CD4-positive, alpha-beta T cell (primary cell): ENCODE data around the gene WWOX. TPM values are rescaled to one million over a fixed set of nuclear protein-coding genes. Genes with fewer than 3 reads are reported as not detected.
A peak's percentile ranks its signal among the peaks of the same experiment; 100 is the strongest.

ENCODE experiments used
- ATAC-seq: fragments of 200-7000 bp; cut with Tn5 transposase; one replicate; pipeline ENCODE4 v1.10.0; 2022; ENCODE audit warnings: mild to moderate bottlenecking; ENCODE audit not compliant: poor library complexity
- CTCF ChIA-PET: fragments of 350-600 bp; sonication (Branson Sonifier 250); formaldehyde crosslinking; loops from one replicate; lab custom pipeline; 2021; ENCODE audit warnings: antibody characterized with exemption, inconsistent platforms; lab: Charles Lee
- POLR2A ChIA-PET: fragments of 350-600 bp; sonication (Branson Sonifier 250); formaldehyde crosslinking; loops from one replicate; lab custom pipeline; 2021; ENCODE audit warnings: antibody characterized with exemption, inconsistent platforms; lab: Charles Lee
- DNase-seq, 14 experiments: peaks; one replicate each; pipeline ENCODE4 v3.0.0-alpha.2; 2013 to 2020; ENCODE audit warnings: mixed read lengths in 2 of 14
- H3K27ac ChIP-seq, 2 donors: one replicate each; pipeline versions ENCODE4 v1.5.1 to v1.7.0; 2013; ENCODE audit warnings: low read length in 2 of 2, low read depth in 1 of 2, mild to moderate bottlenecking in 1 of 2
- H3K27me3 ChIP-seq, 2 experiments: 1 replicate in 1 of 2; 2 replicates in 1 of 2; pipeline versions ENCODE4 v1.6.1 to v1.7.0; 2013; ENCODE audit warnings: low read length in 2 of 2, control low read depth in 1 of 2, mild to moderate bottlenecking in 1 of 2, moderate library complexity in 1 of 2; ENCODE audit not compliant: insufficient read depth in 2 of 2, control insufficient read depth in 1 of 2
- H3K36me3 ChIP-seq: one replicate; pipeline ENCODE4 v1.6.1; 2013; ENCODE audit warnings: low read length, control low read depth; ENCODE audit not compliant: insufficient read depth
- H3K4me1 ChIP-seq: one replicate; pipeline ENCODE4 v1.6.1; 2013; ENCODE audit warnings: low read length, control low read depth; ENCODE audit not compliant: insufficient read depth
- H3K4me3 ChIP-seq: one replicate; pipeline ENCODE4 v1.5.1; 2013; ENCODE audit warnings: mild to moderate bottlenecking, low read length, moderate library complexity
- H3K9me3 ChIP-seq, 2 experiments: 1 replicate in 1 of 2; 2 replicates in 1 of 2; pipeline versions ENCODE4 v1.6.1 to v1.7.0; 2013; ENCODE audit warnings: low read length in 2 of 2, mild to moderate bottlenecking in 2 of 2, control low read depth in 1 of 2, moderate library complexity in 1 of 2; ENCODE audit not compliant: control insufficient read depth in 1 of 2, insufficient read depth in 1 of 2
- H3K27ac Mint-ChIP-seq: one replicate; pipeline ENCODE4 v1.8.0; 2020; ENCODE audit warnings: mixed read lengths
- H3K27me3 Mint-ChIP-seq: one replicate; pipeline ENCODE4 v1.8.0; 2021; ENCODE audit warnings: mixed read lengths
- H3K36me3 Mint-ChIP-seq: one replicate; pipeline ENCODE4 v1.8.0; 2021; ENCODE audit warnings: low read depth, mixed read lengths
- H3K4me1 Mint-ChIP-seq: one replicate; pipeline ENCODE4 v1.8.0; 2021; ENCODE audit warnings: low read depth, mixed read lengths
- H3K4me3 Mint-ChIP-seq: one replicate; pipeline ENCODE4 v1.8.0; 2020; ENCODE audit warnings: mild to moderate bottlenecking, mixed read lengths
- H3K9me3 Mint-ChIP-seq: one replicate; pipeline ENCODE4 v1.8.0; 2020; ENCODE audit warnings: mixed read lengths
- CTCF ChIP-seq: fragments of 200-600 bp; IDR thresholded peaks from one replicate; pipeline ENCODE4 v1.8.0; 2022; ENCODE audit warnings: antibody characterized with exemption, mild to moderate bottlenecking
- intact Hi-C, 2 experiments: fragments of 100-400 bp; cut with DNase I in 1 of 2; cut with micrococcal nuclease in 1 of 2; formaldehyde crosslinking; loops; one replicate each; pipeline versions ENCODE4 v1.15.1 to v1.9.0; 2023 to 2025; cut with DNase I, micrococcal nuclease
- total RNA-seq, 174 experiments: library from RNA in 2 of 174; stranded (reverse) in 2 of 174; gene quantifications; one replicate each; pipeline ENCODE4 v1.2.3 and lab custom pipeline; 2021 to 2026

WWOX gene
- total RNA-seq, 2 experiments from 2014 or later, result 19.3 to 21.7 TPM

- Mint-ChIP-seq H3K9me3 (no peaks in the 10 kb centered on the region), H3K4me1 (no peaks in the 10 kb centered on the region), H3K27me3 (no peaks in the 10 kb centered on the region), H3K4me3 (no peak overlapping the region), H3K27ac (no peak overlapping the region), H3K36me3 (no peaks in the 10 kb centered on the region)
- ChIA-PET CTCF (interaction anchor here (0.8 kb wide), 1 partner anchor 12 kb away, joined by 3 read pairs; no protein-coding TSS in a partner anchor), POLR2A (no interaction called here)
- no peaks in the 10 kb centered on the region for H3K4me1 ChIP-seq
- ATAC-seq (no peak), DNase-seq (peak in 1 of 14 experiments; percentile 13)
- intact Hi-C loops, result no loop called here
- no peaks in the 10 kb centered on the region for H3K36me3 ChIP-seq
- no peak for TF ChIP-seq CTCF
- no peak overlapping the region for H3K27ac ChIP-seq
- H3K4me3 ChIP-seq, result no peak overlapping the region
- no peaks in the 10 kb centered on the region for H3K27me3 ChIP-seq
- H3K9me3 ChIP-seq, result no peaks in the 10 kb centered on the region
Measured at GRCh38 chr16:78576941-78577340, 477.5 kb downstream of the WWOX start.

GRCh38 chr16:78577630-78578029, 478.2 kb downstream of the WWOX start:
- POLR2A ChIA-PET, result no interaction called here
- ATAC-seq, result no peak

GRCh38 chr16:78579020-78579419, 479.6 kb downstream of the WWOX start:
- Histone ChIP-seq H3K27ac (no peak overlapping the region), H3K4me1 (no peaks in the 10 kb centered on the region), H3K9me3 (no peaks in the 10 kb centered on the region), H3K4me3 (no peak overlapping the region), H3K27me3 (no peaks in the 10 kb centered on the region), H3K36me3 (no peaks in the 10 kb centered on the region)
- ChIA-PET POLR2A (no interaction called here), CTCF (no interaction called here)
- H3K4me1 Mint-ChIP-seq, result no peaks in the 10 kb centered on the region
- no peak for TF ChIP-seq CTCF
- ATAC-seq (no peak), DNase-seq (no peak)
- H3K4me3 Mint-ChIP-seq, result no peak overlapping the region
- intact Hi-C loops, result no loop called here
- no peaks in the 10 kb centered on the region for H3K27me3 Mint-ChIP-seq
- no peaks in the 10 kb centered on the region for H3K9me3 Mint-ChIP-seq
- H3K36me3 Mint-ChIP-seq, result no peaks in the 10 kb centered on the region
- H3K27ac Mint-ChIP-seq, result no peak overlapping the region

More at GRCh38 chr16:78577630-78578029, 478.2 kb downstream of the WWOX start:
- no peak for TF ChIP-seq CTCF
- H3K36me3 Mint-ChIP-seq, result no peaks in the 10 kb centered on the region
- Histone ChIP-seq H3K27ac (no peak overlapping the region), H3K36me3 (no peaks in the 10 kb centered on the region), H3K9me3 (no peaks in the 10 kb centered on the region), H3K27me3 (no peaks in the 10 kb centered on the region), H3K4me3 (no peak overlapping the region), H3K4me1 (no peaks in the 10 kb centered on the region)
- CTCF ChIA-PET, result no interaction called here
- H3K27ac Mint-ChIP-seq, result no peak overlapping the region
- peak in 3 of 14 experiments; percentile 6 to 32 (median 14) for DNase-seq
- intact Hi-C loops, result no loop called here
- no peaks in the 10 kb centered on the region for H3K4me1 Mint-ChIP-seq
- H3K4me3 Mint-ChIP-seq, result no peak overlapping the region
- no peaks in the 10 kb centered on the region for H3K27me3 Mint-ChIP-seq
- no peaks in the 10 kb centered on the region for H3K9me3 Mint-ChIP-seq
